ENCODE results near the gene TSPO.

TSPO gene

GRCh38 chr22:43127166-43127908 is 24.0 kb upstream of the TSPO start:
- no peak overlapping the region for H3K27ac ChIP-seq
- TF ChIP-seq CTCF (conservative IDR thresholded peaks at IDR 0.05): no peak
- no peak for TF ChIP-seq ZFX (IDR thresholded peaks at IDR 0.05)

GRCh38 chr22:43128116-43128515 is 23.2 kb upstream of the TSPO start:
- no peak overlapping the region for H3K27ac ChIP-seq
- no peak for TF ChIP-seq CTCF (conservative IDR thresholded peaks at IDR 0.05)
- no peak for TF ChIP-seq ZFX (IDR thresholded peaks at IDR 0.05)

DNA sequence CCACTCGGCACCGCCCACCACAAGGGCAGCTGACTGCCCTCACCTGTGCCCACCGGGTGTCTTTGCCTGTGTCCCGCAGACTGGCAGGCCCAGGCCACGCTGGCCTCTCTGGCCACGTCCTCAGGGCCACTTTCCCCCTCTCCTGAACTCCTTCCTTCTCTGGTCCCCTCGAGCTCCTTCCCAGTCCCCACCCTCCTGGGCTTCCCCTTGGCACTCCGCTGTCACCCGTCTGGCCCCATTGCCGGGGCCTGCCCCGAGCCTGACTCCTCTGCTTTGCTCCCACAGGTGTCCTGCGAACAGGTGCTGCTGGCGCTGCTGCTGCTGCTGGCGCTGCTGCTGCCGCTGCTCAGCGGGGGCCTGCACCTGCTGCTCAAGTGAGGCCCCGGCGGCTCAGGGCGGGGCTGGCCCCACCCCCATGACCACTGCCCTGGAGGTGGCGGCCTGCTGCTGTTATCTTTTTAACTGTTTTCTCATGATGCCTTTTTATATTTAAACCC is 22.4 kb upstream of the TSPO start:
- no peak overlapping the region for H3K27ac ChIP-seq
- no peak for TF ChIP-seq ZFX (IDR thresholded peaks at IDR 0.05)
- TF ChIP-seq CTCF (conservative IDR thresholded peaks at IDR 0.05): no peak

GRCh38 chr22:43129426-43130425 is 21.6 kb upstream of the TSPO start:
- TF ChIP-seq ZFX (IDR thresholded peaks at IDR 0.05) (no peak), CTCF (conservative IDR thresholded peaks at IDR 0.05) (no peak)
- no peak overlapping the region for H3K27ac ChIP-seq

DNA sequence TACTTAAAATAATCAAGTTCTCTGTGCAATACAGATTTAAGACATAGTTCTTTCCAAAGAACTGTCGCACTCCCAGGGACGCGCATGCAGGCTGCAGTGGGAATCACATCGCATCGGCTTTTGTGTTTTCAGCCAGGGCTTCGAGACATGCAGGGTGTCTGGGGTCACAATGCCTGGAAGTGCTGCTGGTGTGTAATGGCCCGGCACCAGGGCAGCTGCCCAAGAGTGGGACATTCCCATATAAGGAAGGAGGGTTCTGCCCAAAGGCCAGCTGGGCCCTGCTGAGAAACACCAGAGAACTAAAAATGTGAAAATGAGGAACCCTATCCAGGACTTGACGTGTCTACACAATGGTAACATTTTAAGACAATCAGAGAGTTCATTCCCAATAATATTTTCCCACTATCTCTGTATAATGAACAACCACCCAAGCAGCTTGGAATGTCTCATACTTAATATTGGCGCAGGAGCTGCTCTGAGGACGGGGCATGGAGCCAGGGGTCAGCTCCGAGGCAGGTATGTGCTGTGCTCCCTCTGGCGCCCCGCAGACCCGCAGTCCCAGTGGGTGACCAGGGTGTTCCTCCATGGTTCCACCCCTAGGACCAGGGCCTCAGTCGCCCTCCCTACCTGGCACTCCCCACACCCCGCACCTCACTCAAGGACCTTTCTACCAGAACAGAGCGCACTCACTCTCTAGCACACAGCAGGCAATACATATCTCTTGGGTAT is 19.4 kb upstream of the TSPO start:
- H3K27ac ChIP-seq: no peak overlapping the region
- no peak for TF ChIP-seq CTCF (conservative IDR thresholded peaks at IDR 0.05)
- TF ChIP-seq ZFX (IDR thresholded peaks at IDR 0.05): no peak

DNA sequence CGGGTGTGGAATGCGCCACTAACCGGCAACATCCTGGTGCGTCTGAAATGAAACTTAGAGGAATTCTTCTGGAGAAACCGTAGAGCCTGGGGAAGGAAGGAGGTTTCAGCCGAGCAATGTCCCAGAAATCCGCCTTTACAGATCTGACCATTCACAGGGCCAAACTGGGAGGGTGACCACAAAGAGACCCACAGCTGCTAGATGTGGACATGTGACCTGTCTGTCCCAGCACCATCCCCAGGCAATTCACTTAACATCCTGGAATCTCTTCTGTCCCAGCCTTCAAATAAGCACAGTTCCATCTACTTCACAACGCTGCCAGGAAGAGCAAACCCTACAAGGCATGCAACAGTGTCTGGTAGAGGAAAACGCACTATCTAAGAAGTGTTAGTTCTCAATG is 18.0 kb upstream of the TSPO start:
- TF ChIP-seq CTCF (conservative IDR thresholded peaks at IDR 0.05) (no peak), ZFX (IDR thresholded peaks at IDR 0.05) (no peak)

More for the DNA sequence above, 18.0 kb upstream of the TSPO start:
- no peak overlapping the region for H3K27ac ChIP-seq
